Subcutaneous adipose tissue (tissue), 4 donors: ENCODE results near the gene RHOF. TPM values are rescaled to one million over a fixed set of nuclear protein-coding genes. Genes with fewer than 3 reads are reported as not detected.

ENCODE experiments used
- total RNA-seq, 4 donors: library from RNA; depleted of rRNA; stranded (reverse); fragments of >200 nt; gene quantifications; one replicate each; pipeline ENCODE4 v1.1.0, GENCODE V29; 2016
- TF ChIP-seq, protein P1 (sequence below): fragments of 450-650 bp; IDR thresholded peaks from one replicate; pipeline ENCODE4 v1.5.1; 2016; ENCODE audit warnings: low read depth, mild to moderate bottlenecking, control low read depth, antibody characterized with exemption, moderate library complexity

The RHOF gene
- total RNA-seq, 4 donors from 2014 or later: 1.6 to 17.0 (median 11.4) TPM

DNA sequence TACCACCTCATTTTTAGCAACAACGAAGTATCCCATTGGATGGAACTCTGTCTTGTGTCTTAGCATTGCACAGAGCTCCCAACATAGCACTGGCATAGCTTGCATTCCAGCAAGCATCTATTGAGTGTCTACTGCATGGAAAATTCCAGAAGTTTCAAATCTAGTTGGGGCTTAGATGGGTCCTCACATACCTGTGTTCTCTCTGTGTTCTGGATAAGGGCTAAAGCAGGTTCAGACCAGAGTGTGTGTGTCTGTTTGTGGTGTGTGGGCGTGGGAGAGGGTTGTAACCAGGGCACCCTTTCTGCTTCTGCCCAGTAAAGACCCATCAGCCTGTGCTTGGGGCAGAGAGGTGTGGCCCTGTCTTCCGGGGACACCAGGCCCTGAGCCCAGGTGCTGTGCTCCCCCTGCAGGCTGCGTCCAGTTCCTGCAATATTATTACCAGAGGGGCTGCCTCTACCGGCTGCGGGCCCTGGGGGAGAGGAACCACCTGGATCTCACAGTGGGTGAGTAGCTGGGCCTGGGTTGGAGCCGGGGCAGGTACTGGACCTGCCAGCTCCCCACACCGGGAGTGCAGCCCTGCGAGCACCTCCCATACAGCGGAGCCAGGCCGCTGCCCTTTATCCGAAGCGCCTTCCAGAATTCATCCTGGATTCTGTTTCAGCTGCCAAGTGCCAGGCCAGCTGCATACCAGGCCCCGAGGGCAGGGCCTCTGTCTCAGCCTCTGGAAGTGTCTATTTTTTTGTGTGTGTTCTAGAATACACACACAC, 20.3 kb downstream of the RHOF start:
- TF ChIP-seq, protein P1, sequence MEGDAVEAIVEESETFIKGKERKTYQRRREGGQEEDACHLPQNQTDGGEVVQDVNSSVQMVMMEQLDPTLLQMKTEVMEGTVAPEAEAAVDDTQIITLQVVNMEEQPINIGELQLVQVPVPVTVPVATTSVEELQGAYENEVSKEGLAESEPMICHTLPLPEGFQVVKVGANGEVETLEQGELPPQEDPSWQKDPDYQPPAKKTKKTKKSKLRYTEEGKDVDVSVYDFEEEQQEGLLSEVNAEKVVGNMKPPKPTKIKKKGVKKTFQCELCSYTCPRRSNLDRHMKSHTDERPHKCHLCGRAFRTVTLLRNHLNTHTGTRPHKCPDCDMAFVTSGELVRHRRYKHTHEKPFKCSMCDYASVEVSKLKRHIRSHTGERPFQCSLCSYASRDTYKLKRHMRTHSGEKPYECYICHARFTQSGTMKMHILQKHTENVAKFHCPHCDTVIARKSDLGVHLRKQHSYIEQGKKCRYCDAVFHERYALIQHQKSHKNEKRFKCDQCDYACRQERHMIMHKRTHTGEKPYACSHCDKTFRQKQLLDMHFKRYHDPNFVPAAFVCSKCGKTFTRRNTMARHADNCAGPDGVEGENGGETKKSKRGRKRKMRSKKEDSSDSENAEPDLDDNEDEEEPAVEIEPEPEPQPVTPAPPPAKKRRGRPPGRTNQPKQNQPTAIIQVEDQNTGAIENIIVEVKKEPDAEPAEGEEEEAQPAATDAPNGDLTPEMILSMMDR: no peak

- TF ChIP-seq, protein P1: no peak
Observed at GRCh38 chr12:121770813-121771625, 22.5 kb downstream of the RHOF start.

DNA sequence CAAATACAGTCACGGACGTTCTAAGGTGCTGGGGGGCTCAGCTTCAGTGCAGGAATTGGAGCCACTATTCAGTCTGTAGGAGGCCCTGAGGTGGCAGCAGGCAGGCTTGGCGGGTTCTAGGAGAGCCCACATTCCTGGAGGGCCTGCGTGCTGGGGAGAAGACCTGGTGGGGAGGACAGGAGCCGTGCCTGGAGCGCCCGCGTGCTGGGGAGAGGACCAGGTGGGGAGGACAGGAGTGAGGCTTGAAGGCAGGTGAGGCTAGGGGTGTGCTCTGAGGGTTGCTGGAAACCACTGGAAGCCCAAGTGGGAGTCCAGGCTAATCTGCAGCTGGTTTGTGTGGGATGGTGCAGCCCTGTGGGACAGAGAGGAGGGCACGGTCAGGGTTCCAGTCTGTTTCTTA, 23.1 kb downstream of the RHOF start:
- TF ChIP-seq, protein P1: no peak

GRCh38 chr12:121769831-121770301, 23.6 kb downstream of the RHOF start:
- TF ChIP-seq, protein P1: no peak

- TF ChIP-seq, protein P1: no peak
Observed at GRCh38 chr12:121769297-121769830, 24.1 kb downstream of the RHOF start.

GRCh38 chr12:121767525-121768016, 25.9 kb downstream of the RHOF start:
- TF ChIP-seq, protein P1: no peak
